Measurements from ENCODE around the gene TSPAN18. TPM values are rescaled to one million over a fixed set of nuclear protein-coding genes. Genes with fewer than 3 reads are reported as not detected.
A peak's percentile ranks its signal among the peaks of the same experiment; 100 is the strongest.

TSPAN18 gene
- polyA plus RNA-seq, 1 of the 3 experiments (the other 2 are of a cell fraction), result 0.72 TPM

DNA sequence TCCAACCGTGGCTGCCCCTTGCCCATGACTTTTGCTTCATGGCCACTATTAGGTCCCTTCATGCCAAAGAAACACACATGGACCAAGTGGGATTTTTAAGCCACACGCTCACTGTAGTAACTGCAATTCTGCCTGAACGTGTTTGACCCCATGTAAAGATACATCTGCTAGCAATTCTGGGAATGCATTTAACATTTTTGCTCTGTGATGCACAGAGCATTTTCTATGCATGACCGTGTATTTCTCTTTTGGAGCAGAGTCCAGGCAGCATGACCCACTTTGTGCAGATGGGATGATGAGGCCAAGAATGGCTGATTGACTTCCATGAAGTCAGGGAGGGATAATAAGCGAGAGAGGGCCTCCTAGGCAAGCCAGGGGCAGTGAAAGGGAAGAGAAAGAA, 115.5 kb downstream of the TSPAN18 start (continued):
- TF ChIP-seq, protein P1, sequence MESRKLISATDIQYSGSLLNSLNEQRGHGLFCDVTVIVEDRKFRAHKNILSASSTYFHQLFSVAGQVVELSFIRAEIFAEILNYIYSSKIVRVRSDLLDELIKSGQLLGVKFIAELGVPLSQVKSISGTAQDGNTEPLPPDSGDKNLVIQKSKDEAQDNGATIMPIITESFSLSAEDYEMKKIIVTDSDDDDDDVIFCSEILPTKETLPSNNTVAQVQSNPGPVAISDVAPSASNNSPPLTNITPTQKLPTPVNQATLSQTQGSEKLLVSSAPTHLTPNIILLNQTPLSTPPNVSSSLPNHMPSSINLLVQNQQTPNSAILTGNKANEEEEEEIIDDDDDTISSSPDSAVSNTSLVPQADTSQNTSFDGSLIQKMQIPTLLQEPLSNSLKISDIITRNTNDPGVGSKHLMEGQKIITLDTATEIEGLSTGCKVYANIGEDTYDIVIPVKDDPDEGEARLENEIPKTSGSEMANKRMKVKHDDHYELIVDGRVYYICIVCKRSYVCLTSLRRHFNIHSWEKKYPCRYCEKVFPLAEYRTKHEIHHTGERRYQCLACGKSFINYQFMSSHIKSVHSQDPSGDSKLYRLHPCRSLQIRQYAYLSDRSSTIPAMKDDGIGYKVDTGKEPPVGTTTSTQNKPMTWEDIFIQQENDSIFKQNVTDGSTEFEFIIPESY (IDR thresholded peaks at IDR 0.05; ENCODE audit: borderline replicate concordance, low read depth), result no peak
- peak in 1 of 2 experiments; percentile 77; a peak in 1 of 4 replicates for TF ChIP-seq EP300 (IDR thresholded peaks at IDR 0.05; ENCODE audit: borderline replicate concordance in 1 of 2, low read depth in 1 of 2, low read length in 1 of 2)

DNA sequence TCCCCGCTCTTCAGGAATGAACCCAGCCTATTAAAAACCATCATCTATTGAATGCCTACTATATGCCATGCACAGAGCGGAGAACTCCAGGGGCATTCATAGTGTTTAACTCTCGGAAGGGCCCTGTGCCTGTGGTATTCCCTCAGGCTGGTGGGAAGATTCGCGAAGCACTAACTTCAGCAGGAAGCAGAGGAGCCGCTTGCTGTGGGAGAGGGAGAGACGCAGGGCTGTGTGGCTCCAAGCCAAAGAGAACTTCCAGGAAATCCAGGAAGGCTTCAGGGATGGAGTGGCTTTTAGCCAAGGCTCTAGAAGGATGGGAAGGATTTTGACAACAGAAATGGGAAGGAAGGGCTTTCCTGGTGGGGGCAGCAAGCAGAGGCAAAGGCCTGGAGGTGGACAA, 120.1 kb downstream of the TSPAN18 start:
- CTCF ChIA-PET, result interaction anchor here (2.5 kb wide), 1 partner anchor 64 kb away, joined by 6 read pairs; no protein-coding TSS in a partner anchor

More for the DNA sequence above, 120.1 kb downstream of the TSPAN18 start:
- Histone ChIP-seq H3K9me3 (no peaks in the 10 kb centered on the region), H3F3A (replicated peaks; ENCODE audit: insufficient read depth) (no peaks in the 10 kb centered on the region), H3K4me2 (no peak overlapping the region), H3K4me1 (ENCODE audit: control insufficient read depth in 1 of 2, insufficient read depth in 2 of 2, low read depth in 1 of 2, low read length in 1 of 2) (peaks cover 2 to 3% of the 10 kb centered on the region in 2 experiments; a peak in 2 of 4 replicates), H4K20me1 (ENCODE audit: insufficient read depth) (no peaks in the 10 kb centered on the region), H3K27me3 (ENCODE audit: insufficient read depth) (no peaks in the 10 kb centered on the region), H2AFZ (ENCODE audit: low read depth) (no peak overlapping the region), H3K4me3 (ENCODE audit: low read depth in 2 of 2, low read length in 1 of 2) (no peak overlapping the region), H3K36me3 (replicated peaks in 1 of 2; ENCODE audit: control insufficient read depth in 1 of 2, insufficient read depth in 2 of 2, low read length in 1 of 2) (no peaks in the 10 kb centered on the region), H3K9me2 (no peaks in the 10 kb centered on the region), H3K79me2 (ENCODE audit: insufficient read depth) (no peaks in the 10 kb centered on the region), H3K27ac (ENCODE audit: low read depth in 2 of 2, low read length in 1 of 2) (no peak overlapping the region), H3K9ac (no peak overlapping the region)
- TF ChIP-seq, protein P2, sequence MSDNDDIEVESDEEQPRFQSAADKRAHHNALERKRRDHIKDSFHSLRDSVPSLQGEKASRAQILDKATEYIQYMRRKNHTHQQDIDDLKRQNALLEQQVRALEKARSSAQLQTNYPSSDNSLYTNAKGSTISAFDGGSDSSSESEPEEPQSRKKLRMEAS (IDR thresholded peaks at IDR 0.05; ENCODE audit: low read depth), result no peak
- TF ChIP-seq EP300 (IDR thresholded peaks at IDR 0.05; ENCODE audit: borderline replicate concordance in 1 of 2, low read depth in 1 of 2, low read length in 1 of 2), result no peak
- TF ChIP-seq TAF1 (IDR thresholded peaks at IDR 0.05; ENCODE audit: borderline replicate concordance, low read depth, low read length), result no peak
- no peak for TF ChIP-seq NFIC (IDR thresholded peaks at IDR 0.05; ENCODE audit: borderline replicate concordance)
- no peak for TF ChIP-seq JUND (IDR thresholded peaks at IDR 0.05)
- TF ChIP-seq PBX3 (IDR thresholded peaks at IDR 0.05), result no peak
- no peak for TF ChIP-seq TEAD4 (IDR thresholded peaks at IDR 0.05; ENCODE audit: borderline replicate concordance, insufficient read depth)
- no peak for TF ChIP-seq EZH2phosphoT487 (IDR thresholded peaks at IDR 0.05; ENCODE audit: borderline replicate concordance, low read depth)
- no peak for TF ChIP-seq USF1 (IDR thresholded peaks at IDR 0.05; ENCODE audit: borderline replicate concordance, low read depth)
- TF ChIP-seq GABPA (IDR thresholded peaks at IDR 0.05; ENCODE audit: low read depth), result no peak
- TF ChIP-seq NRF1 (IDR thresholded peaks at IDR 0.05; ENCODE audit: low read depth, low read length), result no peak
- TF ChIP-seq GATA2 (CRISPR knock-in tag; IDR thresholded peaks at IDR 0.05), result no peak
- TF ChIP-seq FOSL2 (IDR thresholded peaks at IDR 0.05; ENCODE audit: borderline replicate concordance, low read depth), result no peak
- TF ChIP-seq, protein P3, sequence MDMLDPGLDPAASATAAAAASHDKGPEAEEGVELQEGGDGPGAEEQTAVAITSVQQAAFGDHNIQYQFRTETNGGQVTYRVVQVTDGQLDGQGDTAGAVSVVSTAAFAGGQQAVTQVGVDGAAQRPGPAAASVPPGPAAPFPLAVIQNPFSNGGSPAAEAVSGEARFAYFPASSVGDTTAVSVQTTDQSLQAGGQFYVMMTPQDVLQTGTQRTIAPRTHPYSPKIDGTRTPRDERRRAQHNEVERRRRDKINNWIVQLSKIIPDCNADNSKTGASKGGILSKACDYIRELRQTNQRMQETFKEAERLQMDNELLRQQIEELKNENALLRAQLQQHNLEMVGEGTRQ (IDR thresholded peaks at IDR 0.05; ENCODE audit: borderline replicate concordance, low read depth, low read length), result no peak
- no peak for TF ChIP-seq CHD2 (IDR thresholded peaks at IDR 0.05; ENCODE audit: low read length, partially characterized antibody)
- TF ChIP-seq RFX5 (IDR thresholded peaks at IDR 0.05; ENCODE audit: low read length), result no peak
- TF ChIP-seq FOXJ3 (CRISPR knock-in tag; IDR thresholded peaks at IDR 0.05), result no peak
- no peak for TF ChIP-seq FOXM1 (IDR thresholded peaks at IDR 0.05; ENCODE audit: low read depth)
- TF ChIP-seq RAD21 (IDR thresholded peaks at IDR 0.05; ENCODE audit: low read length), result no peak
- TF ChIP-seq ELF1 (IDR thresholded peaks at IDR 0.05), result no peak
- no peak for DNase-seq
- 83% methylated on average over 7 of the region's 7 CpGs for WGBS (ENCODE audit: low lambda C conversion rate)
- POLR2A ChIA-PET, result no interaction called here
